ENCODE data around the gene GPI.

The GPI gene

GRCh38 chr19:34341935-34342680 lies 22.9 kb upstream of the GPI start:
- no peak for DNase-seq (ENCODE audit: low spot score)

- no peak for DNase-seq (ENCODE audit: low spot score)
Measured at GRCh38 chr19:34343751-34344150, 21.2 kb upstream of the GPI start.

GRCh38 chr19:34345947-34346351 lies 19.0 kb upstream of the GPI start:
- DNase-seq (ENCODE audit: low spot score): peak; percentile 66

GRCh38 chr19:34347561-34348165 lies 17.3 kb upstream of the GPI start:
- DNase-seq (ENCODE audit: low spot score): no peak

- no peak for DNase-seq (ENCODE audit: low spot score)
Measured at GRCh38 chr19:34348899-34349487, 16.0 kb upstream of the GPI start.

GRCh38 chr19:34350161-34350561 lies 14.8 kb upstream of the GPI start:
- no peak for DNase-seq (ENCODE audit: low spot score)

GRCh38 chr19:34351382-34351826 lies 13.6 kb upstream of the GPI start:
- DNase-seq (ENCODE audit: low spot score): no peak

GRCh38 chr19:34353546-34353945 lies 11.4 kb upstream of the GPI start:
- no peak for DNase-seq (ENCODE audit: low spot score)

GRCh38 chr19:34355201-34355600 lies 9.8 kb upstream of the GPI start:
- no peak for DNase-seq (ENCODE audit: low spot score)

- DNase-seq (ENCODE audit: low spot score): no peak
Measured at GRCh38 chr19:34356875-34357274, 8.1 kb upstream of the GPI start.

GRCh38 chr19:34357431-34357830 lies 7.6 kb upstream of the GPI start:
- no peak for DNase-seq (ENCODE audit: low spot score)

GRCh38 chr19:34359140-34359953 lies 5.6 kb upstream of the GPI start:
- peak; percentile 91 for DNase-seq (ENCODE audit: low spot score)

- no peak for DNase-seq (ENCODE audit: low spot score)
Measured at GRCh38 chr19:34359954-34360315, 5.1 kb upstream of the GPI start.

GRCh38 chr19:34360354-34360909 lies 4.6 kb upstream of the GPI start:
- no peak for DNase-seq (ENCODE audit: low spot score)

- no peak for DNase-seq (ENCODE audit: low spot score)
Measured at GRCh38 chr19:34362679-34363069, 2.3 kb upstream of the GPI start.

GRCh38 chr19:34363094-34363493 lies 1.9 kb upstream of the GPI start:
- DNase-seq (ENCODE audit: low spot score): no peak

GRCh38 chr19:34363930-34364329 lies 1.1 kb upstream of the GPI start:
- no peak for DNase-seq (ENCODE audit: low spot score)

GRCh38 chr19:34364462-34364829 lies 550 bp upstream of the GPI start:
- no peak for DNase-seq (ENCODE audit: low spot score)

- DNase-seq (ENCODE audit: low spot score): no peak
Measured at GRCh38 chr19:34365463-34366401, 736 bp downstream of the GPI start.

GRCh38 chr19:34366738-34367623 lies 2.0 kb downstream of the GPI start:
- no peak for DNase-seq (ENCODE audit: low spot score)

Measured in putamen (tissue), 1 donor.